GM23338 (cell line): ENCODE data around the gene ANKFY1. TPM values are rescaled to one million over a fixed set of nuclear protein-coding genes. Genes with fewer than 3 reads are reported as not detected.

Experiments
- ATAC-seq: fragments of 200-7000 bp; cut with Tn5 transposase; 3 replicates; pipeline ENCODE4 v1.9.1; 2020
- DNase-seq: peaks from one replicate; pipeline ENCODE4 v3.0.0-alpha.2; 2015; ENCODE audit warnings: low spot score
- H2AFZ ChIP-seq: fragments of 200-600 bp; sonication (generic); 2 replicates; pipeline ENCODE4 v1.8.0; 2016; ENCODE audit warnings: antibody characterized with exemption, mild to moderate bottlenecking, moderate library complexity
- H3F3A ChIP-seq: fragments of 200-600 bp; sonication (generic); replicated peaks from 2 replicates; pipeline ENCODE4 v1.8.0; 2017; ENCODE audit warnings: antibody characterized with exemption, mixed run types, low read depth
- H3K27ac ChIP-seq: fragments of 200-600 bp; sonication (generic); 2 replicates; pipeline ENCODE4 v1.6.1; 2016; ENCODE audit warnings: low read depth
- H3K27me3 ChIP-seq: fragments of 200-600 bp; sonication (generic); 2 replicates; pipeline ENCODE4 v1.8.0; 2016; ENCODE audit warnings: mild to moderate bottlenecking, mixed run types, moderate library complexity; ENCODE audit not compliant: insufficient read depth
- H3K36me3 ChIP-seq: fragments of 200-600 bp; sonication (generic); 2 replicates; pipeline ENCODE4 v1.8.0; 2016; ENCODE audit warnings: mild to moderate bottlenecking; ENCODE audit not compliant: insufficient read depth
- H3K4me1 ChIP-seq: fragments of 200-600 bp; sonication (generic); 2 replicates; pipeline ENCODE4 v1.8.0; 2016; ENCODE audit warnings: mild to moderate bottlenecking, moderate library complexity; ENCODE audit not compliant: insufficient read depth
- H3K4me2 ChIP-seq: fragments of 200-600 bp; sonication (generic); 2 replicates; pipeline ENCODE4 v1.7.1; 2017; ENCODE audit warnings: mixed run types
- H3K4me3 ChIP-seq: fragments of 200-600 bp; sonication (generic); 2 replicates; pipeline ENCODE4 v1.6.1; 2016; ENCODE audit warnings: mixed run types
- H3K79me2 ChIP-seq: fragments of 200-600 bp; sonication (generic); replicated peaks from 2 replicates; pipeline ENCODE4 v1.8.0; 2017; ENCODE audit warnings: mild to moderate bottlenecking; ENCODE audit not compliant: insufficient read depth
- H3K9me2 ChIP-seq: fragments of 200-600 bp; sonication (generic); 2 replicates; pipeline ENCODE4 v1.8.0; 2017; ENCODE audit not compliant: insufficient read depth
- H4K20me1 ChIP-seq: fragments of 200-600 bp; sonication (generic); replicated peaks from 2 replicates; pipeline ENCODE4 v1.8.0; 2017; ENCODE audit warnings: mild to moderate bottlenecking; ENCODE audit not compliant: insufficient read depth
- H3K27ac Mint-ChIP-seq: 2 replicates; pipeline ENCODE4 v1.8.0; 2020; ENCODE audit warnings: inconsistent platforms, mild to moderate bottlenecking, moderate library complexity, mixed read lengths
- H3K27me3 Mint-ChIP-seq: 3 replicates; pipeline ENCODE4 v1.8.0; 2022; ENCODE audit warnings: low read depth, mild to moderate bottlenecking, moderate library complexity, mixed read lengths, inconsistent platforms; ENCODE audit not compliant: insufficient read depth, poor library complexity
- H3K36me3 Mint-ChIP-seq: 3 replicates; pipeline ENCODE4 v1.8.0; 2021; ENCODE audit warnings: low read depth, mild to moderate bottlenecking, inconsistent platforms, moderate library complexity, mixed read lengths
- H3K4me1 Mint-ChIP-seq: 3 replicates; pipeline ENCODE4 v1.8.0; 2020; ENCODE audit warnings: mild to moderate bottlenecking, inconsistent platforms, mixed read lengths
- H3K4me3 Mint-ChIP-seq: 3 replicates; pipeline ENCODE4 v1.8.0; 2021; ENCODE audit warnings: moderate library complexity, mild to moderate bottlenecking, inconsistent platforms, mixed read lengths
- H3K9me3 Mint-ChIP-seq: 3 replicates; pipeline ENCODE4 v1.8.0; 2020; ENCODE audit warnings: moderate library complexity, mild to moderate bottlenecking, inconsistent platforms, mixed read lengths
- CREB1 ChIP-seq: fragments of 250-450 bp; sonication (Bioruptor Pico); IDR thresholded peaks from 2 replicates; pipeline ENCODE4 v1.5.0; 2020; ENCODE audit warnings: low read depth, mild to moderate bottlenecking, moderate library complexity
- CTCF ChIP-seq, 2 experiments: fragments of 200-600 bp in 1 of 2; sonication (generic) in 1 of 2; conservative IDR thresholded peaks; 2 replicates each; pipeline versions ENCODE4 v1.5.1 to v1.6.1; 2016 to 2017; ENCODE audit warnings: antibody characterized with exemption in 2 of 2, low read depth in 2 of 2, mild to moderate bottlenecking in 2 of 2, moderate library complexity in 1 of 2
- EZH2 ChIP-seq: fragments of 200-600 bp; sonication (generic); IDR thresholded peaks from one replicate; pipeline ENCODE4 v1.8.0; 2017; ENCODE audit warnings: antibody characterized with exemption, mild to moderate bottlenecking, low read depth; ENCODE audit not compliant: unreplicated experiment
- EZH2phosphoT487 ChIP-seq: fragments of 200-600 bp; sonication (generic); IDR thresholded peaks from one replicate; pipeline ENCODE4 v1.8.1; 2018; ENCODE audit warnings: antibody characterized with exemption; ENCODE audit not compliant: unreplicated experiment
- POLR2AphosphoS5 ChIP-seq: IDR thresholded peaks from 2 replicates; pipeline ENCODE4 v1.6.1; 2016; ENCODE audit warnings: antibody characterized with exemption, low read depth
- STAT1 ChIP-seq: IDR thresholded peaks from one replicate; pipeline ENCODE4 v1.6.1; 2016; ENCODE audit warnings: antibody characterized with exemption; ENCODE audit not compliant: unreplicated experiment
- polyA plus RNA-seq: library from polyadenylated mRNA; unstranded; fragments of >200 nt; fragmentation: Nextera tagmentation; extraction: Ambion mirVana; gene quantifications from 2 replicates; pipeline ENCODE4 v1.2.1, GENCODE V29; 2016
- total RNA-seq: library from RNA; depleted of rRNA; stranded (reverse); fragments of >200 nt; shearing (Covaris generic); gene quantifications from 2 replicates; pipeline ENCODE4 v1.2.3, GENCODE V29; 2014
- TF ChIP-seq, protein P1 (sequence below): fragments of 250-450 bp; sonication (Bioruptor Pico); IDR thresholded peaks from 2 replicates; pipeline ENCODE4 v1.5.0; 2020; ENCODE audit warnings: mild to moderate bottlenecking, moderate library complexity

ANKFY1 gene
- total and polyA plus RNA-seq, 2 experiments from 2014 or later: 12.9 to 44.4 TPM

DNA sequence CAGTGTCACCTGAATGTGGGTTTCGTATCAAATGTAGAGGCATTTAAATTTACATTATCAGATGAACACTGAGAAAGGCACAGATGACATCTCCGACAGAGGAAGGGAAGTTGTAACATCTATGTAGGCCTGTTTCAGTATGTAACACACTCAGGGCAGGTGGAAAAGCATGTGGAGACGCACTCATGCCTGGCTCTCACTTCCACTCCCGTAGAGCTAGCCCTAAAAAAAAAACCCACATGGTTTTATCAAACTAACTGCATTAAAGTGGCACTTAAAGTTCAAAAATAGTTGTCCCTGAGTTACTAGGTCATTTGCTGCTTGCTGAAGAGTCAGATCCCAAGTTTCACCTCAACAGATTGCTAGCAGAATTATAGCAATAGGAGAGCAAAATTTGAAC, 6.1 kb upstream of the ANKFY1 start:
- no peaks in the 10 kb centered on the region for H3K4me1 ChIP-seq
- no peak overlapping the region for H2AFZ ChIP-seq
- H3K27me3 Mint-ChIP-seq: peaks cover 3% of the 10 kb centered on the region
- H3K27ac ChIP-seq: 0 out of 2 replicates have a peak overlapping the region, but pooled peaks have one; percentile 68
- DNase-seq (no peak), ATAC-seq (no peak)
- H3K4me3 Mint-ChIP-seq: no peak overlapping the region
- H3K79me2 ChIP-seq: peaks cover 11% of the 10 kb centered on the region
- H3K9me2 ChIP-seq: no peaks in the 10 kb centered on the region
- no peaks in the 10 kb centered on the region; the same call in 2 of the 3 replicates for H3K9me3 Mint-ChIP-seq
- no peak overlapping the region for H3K4me3 ChIP-seq
- H3K4me2 ChIP-seq: no peak overlapping the region
- TF ChIP-seq POLR2AphosphoS5 (no peak), EZH2 (no peak), CREB1 (CRISPR knock-in tag) (no peak), CTCF (conservative IDR thresholded peaks at IDR 0.05; ENCODE audit: low read depth in 2 of 2) (no peak), EZH2phosphoT487 (no peak), STAT1 (no peak)
- TF ChIP-seq, protein P1, sequence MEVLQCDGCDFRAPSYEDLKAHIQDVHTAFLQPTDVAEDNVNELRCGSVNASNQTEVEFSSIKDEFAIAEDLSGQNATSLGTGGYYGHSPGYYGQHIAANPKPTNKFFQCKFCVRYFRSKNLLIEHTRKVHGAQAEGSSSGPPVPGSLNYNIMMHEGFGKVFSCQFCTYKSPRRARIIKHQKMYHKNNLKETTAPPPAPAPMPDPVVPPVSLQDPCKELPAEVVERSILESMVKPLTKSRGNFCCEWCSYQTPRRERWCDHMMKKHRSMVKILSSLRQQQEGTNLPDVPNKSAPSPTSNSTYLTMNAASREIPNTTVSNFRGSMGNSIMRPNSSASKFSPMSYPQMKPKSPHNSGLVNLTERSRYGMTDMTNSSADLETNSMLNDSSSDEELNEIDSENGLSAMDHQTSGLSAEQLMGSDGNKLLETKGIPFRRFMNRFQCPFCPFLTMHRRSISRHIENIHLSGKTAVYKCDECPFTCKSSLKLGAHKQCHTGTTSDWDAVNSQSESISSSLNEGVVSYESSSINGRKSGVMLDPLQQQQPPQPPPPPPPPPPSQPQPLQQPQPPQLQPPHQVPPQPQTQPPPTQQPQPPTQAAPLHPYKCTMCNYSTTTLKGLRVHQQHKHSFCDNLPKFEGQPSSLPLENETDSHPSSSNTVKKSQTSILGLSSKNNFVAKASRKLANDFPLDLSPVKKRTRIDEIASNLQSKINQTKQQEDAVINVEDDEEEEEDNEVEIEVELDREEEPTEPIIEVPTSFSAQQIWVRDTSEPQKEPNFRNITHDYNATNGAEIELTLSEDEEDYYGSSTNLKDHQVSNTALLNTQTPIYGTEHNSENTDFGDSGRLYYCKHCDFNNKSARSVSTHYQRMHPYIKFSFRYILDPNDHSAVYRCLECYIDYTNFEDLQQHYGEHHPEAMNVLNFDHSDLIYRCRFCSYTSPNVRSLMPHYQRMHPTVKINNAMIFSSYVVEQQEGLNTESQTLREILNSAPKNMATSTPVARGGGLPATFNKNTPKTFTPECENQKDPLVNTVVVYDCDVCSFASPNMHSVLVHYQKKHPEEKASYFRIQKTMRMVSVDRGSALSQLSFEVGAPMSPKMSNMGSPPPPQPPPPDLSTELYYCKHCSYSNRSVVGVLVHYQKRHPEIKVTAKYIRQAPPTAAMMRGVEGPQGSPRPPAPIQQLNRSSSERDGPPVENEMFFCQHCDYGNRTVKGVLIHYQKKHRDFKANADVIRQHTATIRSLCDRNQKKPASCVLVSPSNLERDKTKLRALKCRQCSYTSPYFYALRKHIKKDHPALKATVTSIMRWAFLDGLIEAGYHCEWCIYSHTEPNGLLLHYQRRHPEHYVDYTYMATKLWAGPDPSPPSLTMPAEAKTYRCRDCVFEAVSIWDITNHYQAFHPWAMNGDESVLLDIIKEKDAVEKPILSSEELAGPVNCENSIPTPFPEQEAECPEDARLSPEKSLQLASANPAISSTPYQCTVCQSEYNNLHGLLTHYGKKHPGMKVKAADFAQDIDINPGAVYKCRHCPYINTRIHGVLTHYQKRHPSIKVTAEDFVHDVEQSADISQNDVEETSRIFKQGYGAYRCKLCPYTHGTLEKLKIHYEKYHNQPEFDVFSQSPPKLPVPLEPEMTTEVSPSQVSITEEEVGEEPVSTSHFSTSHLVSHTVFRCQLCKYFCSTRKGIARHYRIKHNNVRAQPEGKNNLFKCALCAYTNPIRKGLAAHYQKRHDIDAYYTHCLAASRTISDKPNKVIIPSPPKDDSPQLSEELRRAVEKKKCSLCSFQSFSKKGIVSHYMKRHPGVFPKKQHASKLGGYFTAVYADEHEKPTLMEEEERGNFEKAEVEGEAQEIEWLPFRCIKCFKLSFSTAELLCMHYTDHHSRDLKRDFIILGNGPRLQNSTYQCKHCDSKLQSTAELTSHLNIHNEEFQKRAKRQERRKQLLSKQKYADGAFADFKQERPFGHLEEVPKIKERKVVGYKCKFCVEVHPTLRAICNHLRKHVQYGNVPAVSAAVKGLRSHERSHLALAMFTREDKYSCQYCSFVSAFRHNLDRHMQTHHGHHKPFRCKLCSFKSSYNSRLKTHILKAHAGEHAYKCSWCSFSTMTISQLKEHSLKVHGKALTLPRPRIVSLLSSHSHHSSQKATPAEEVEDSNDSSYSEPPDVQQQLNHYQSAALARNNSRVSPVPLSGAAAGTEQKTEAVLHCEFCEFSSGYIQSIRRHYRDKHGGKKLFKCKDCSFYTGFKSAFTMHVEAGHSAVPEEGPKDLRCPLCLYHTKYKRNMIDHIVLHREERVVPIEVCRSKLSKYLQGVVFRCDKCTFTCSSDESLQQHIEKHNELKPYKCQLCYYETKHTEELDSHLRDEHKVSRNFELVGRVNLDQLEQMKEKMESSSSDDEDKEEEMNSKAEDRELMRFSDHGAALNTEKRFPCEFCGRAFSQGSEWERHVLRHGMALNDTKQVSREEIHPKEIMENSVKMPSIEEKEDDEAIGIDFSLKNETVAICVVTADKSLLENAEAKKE: no peak
- peaks cover 37% of the 10 kb centered on the region for H4K20me1 ChIP-seq
- H3F3A ChIP-seq: peaks cover 20% of the 10 kb centered on the region; the same call in 1 of the 2 replicates
- H3K36me3 ChIP-seq: peaks cover 26% of the 10 kb centered on the region
- peaks cover 8% of the 10 kb centered on the region; the same call in 1 of the 3 replicates for H3K4me1 Mint-ChIP-seq
- H3K27ac Mint-ChIP-seq: no peak overlapping the region
- peaks cover 39% of the 10 kb centered on the region; the same call in 2 of the 3 replicates for H3K36me3 Mint-ChIP-seq
- no peaks in the 10 kb centered on the region for H3K27me3 ChIP-seq
